K562 (cell line): ENCODE data around the gene THAP8. TPM values are rescaled to one million over a fixed set of nuclear protein-coding genes. Genes with fewer than 3 reads are reported as not detected.

Experiments
- ATAC-seq: fragments of 200-7000 bp; cut with Tn5 transposase; 3 replicates; pipeline ENCODE4 v1.9.1; 2020; ENCODE audit warnings: moderate library complexity
- BruUV-seq: library from RNA; stranded (reverse); fragments of 400-500 nt; replicated peaks from 2 replicates; lab custom pipeline; 2021; lab: Mats Ljungman, UMichigan
- CTCF ChIA-PET: fragments of 300-600 bp; formaldehyde crosslinking; extraction: SDS; loops from one replicate; lab custom pipeline; 2021; ENCODE audit warnings: low intra/inter-chr PET ratio; lab: Yijun Ruan, JAX
- POLR2A ChIA-PET: fragments of 300-600, 350-650 bp; sonication (Branson Sonifier 250); formaldehyde crosslinking; extraction: SDS; loops from one replicate; lab custom pipeline; 2021; ENCODE audit warnings: antibody characterized with exemption, inconsistent platforms; lab: Yijun Ruan, JAX
- DNase-seq, 4 experiments: peaks; one replicate each; pipeline versions ENCODE4 v3.0.0 to v3.0.0-alpha.2; 2011 to 2018; ENCODE audit warnings: low spot score in 3 of 4, mixed read lengths in 3 of 4; ENCODE audit errors: extremely low read depth in 1 of 4
- FAIRE-seq: peaks from 2 replicates; lab custom pipeline; 2011; peaks lifted over from hg19 to GRCh38; lab: Jason Lieb, UNC
- H2AFZ ChIP-seq: 2 replicates; pipeline ENCODE4 v1.6.0; 2011; ENCODE audit warnings: low read depth, low read length, control low read depth, inconsistent platforms
- H3K27ac ChIP-seq: fragments of 200-600 bp; 3 replicates; pipeline ENCODE4 v1.8.0; 2011; ENCODE audit warnings: low read depth, mild to moderate bottlenecking, control low read depth, inconsistent platforms, low read length, moderate library complexity, mixed read lengths; ENCODE audit errors: extremely low read depth
- H3K27me3 ChIP-seq, 2 experiments: fragments of 300-600 bp in 1 of 2; 2 replicates in 1 of 2; 3 replicates in 1 of 2; pipeline versions ENCODE4 v1.6.0 to v1.8.0; 2011; ENCODE audit warnings: inconsistent platforms in 2 of 2, low read length in 2 of 2, mild to moderate bottlenecking in 1 of 2, mixed read lengths in 1 of 2, moderate library complexity in 1 of 2; ENCODE audit not compliant: control insufficient read depth in 2 of 2, insufficient read depth in 2 of 2
- H3K36me3 ChIP-seq: fragments of 300-600 bp; 3 replicates; pipeline ENCODE4 v1.8.0; 2011; ENCODE audit warnings: mild to moderate bottlenecking, low read length, inconsistent platforms; ENCODE audit not compliant: control insufficient read depth, insufficient read depth
- H3K4me1 ChIP-seq, 2 experiments: fragments of 200-600 bp in 1 of 2; replicated peaks in 1 of 2; 2 replicates in 1 of 2; 3 replicates in 1 of 2; pipeline versions ENCODE4 v1.5.1 to v1.8.0; 2011; ENCODE audit warnings: inconsistent platforms in 2 of 2, low read length in 2 of 2, mild to moderate bottlenecking in 1 of 2, mixed read lengths in 1 of 2, moderate library complexity in 1 of 2; ENCODE audit not compliant: control insufficient read depth in 2 of 2, insufficient read depth in 2 of 2
- H3K4me2 ChIP-seq: 2 replicates; pipeline ENCODE4 v1.6.1; 2011; ENCODE audit warnings: low read length, control low read depth, inconsistent platforms, mixed read lengths; ENCODE audit not compliant: insufficient read depth
- H3K4me3 ChIP-seq: fragments of 200-600 bp; sonication (generic), shearing (Covaris generic); 2 replicates; pipeline ENCODE4 v1.5.1; 2016; ENCODE audit warnings: control low read depth, inconsistent platforms
- H3K79me2 ChIP-seq: fragments of 200-600 bp; 3 replicates; pipeline ENCODE4 v1.8.0; 2011; ENCODE audit warnings: low read length, inconsistent platforms; ENCODE audit not compliant: control insufficient read depth, insufficient read depth
- H3K9ac ChIP-seq, 2 experiments: 2 replicates each; pipeline versions ENCODE4 v1.6.0 to v1.6.1; 2011; ENCODE audit warnings: low read depth in 2 of 2, low read length in 2 of 2, control low read depth in 1 of 2, inconsistent platforms in 1 of 2, mild to moderate bottlenecking in 1 of 2, mixed read lengths in 1 of 2; ENCODE audit not compliant: insufficient read depth in 1 of 2
- H3K9me1 ChIP-seq: one replicate; pipeline ENCODE4 v1.6.0; 2011; ENCODE audit warnings: inconsistent platforms, mild to moderate bottlenecking, low read length, moderate library complexity; ENCODE audit not compliant: control insufficient read depth, insufficient read depth
- H3K9me3 ChIP-seq: replicated peaks from 2 replicates; pipeline ENCODE4 v1.5.1; 2011; ENCODE audit warnings: low read depth, low read length, inconsistent platforms; ENCODE audit not compliant: control insufficient read depth, insufficient read depth
- H4K20me1 ChIP-seq: replicated peaks from 2 replicates; pipeline ENCODE4 v1.6.1; 2011; ENCODE audit warnings: low read length, inconsistent platforms, mixed read lengths; ENCODE audit not compliant: control insufficient read depth, insufficient read depth
- CBX8 ChIP-seq: fragments of 200-600 bp; sonication (generic); IDR thresholded peaks from 2 replicates; pipeline ENCODE4 v1.6.1; 2012; ENCODE audit warnings: borderline replicate concordance, mixed run types, low read depth, mild to moderate bottlenecking, moderate library complexity, mixed read lengths, low read length, control low read depth, inconsistent platforms; ENCODE audit not compliant: poor library complexity, severe bottlenecking; ENCODE audit errors: extremely low read depth
- HMGN3 ChIP-seq: IDR thresholded peaks from 2 replicates; pipeline ENCODE4 v1.6.1; 2011; ENCODE audit warnings: borderline replicate concordance, low read depth, mild to moderate bottlenecking, mixed read lengths, low read length; ENCODE audit not compliant: insufficient read length; ENCODE audit errors: extremely low read depth
- NBN ChIP-seq: fragments of 450-650 bp; IDR thresholded peaks from 2 replicates; pipeline ENCODE4 v1.6.1; 2016; ENCODE audit warnings: low read depth, mild to moderate bottlenecking
- RBM34 ChIP-seq: fragments of 200-400 bp; formaldehyde crosslinking; IDR thresholded peaks from 2 replicates; pipeline ENCODE4 v1.6.1; 2018; ENCODE audit warnings: low read length, borderline replicate concordance; ENCODE audit not compliant: insufficient read depth
- RERE ChIP-seq: sonication (generic); formaldehyde crosslinking; IDR thresholded peaks from 2 replicates; pipeline ENCODE4 v1.8.0; 2023; ENCODE audit warnings: missing genetic modification reagents, mild to moderate bottlenecking, borderline replicate concordance
- SMAD4 ChIP-seq: fragments of 250-450 bp; sonication (Bioruptor Pico); conservative IDR thresholded peaks from 2 replicates; pipeline ENCODE4 v1.8.0; 2021; ENCODE audit warnings: inconsistent platforms, mild to moderate bottlenecking, moderate library complexity
- SNIP1 ChIP-seq: fragments of 450-650 bp; IDR thresholded peaks from 2 replicates; pipeline ENCODE4 v1.7.1; 2017; ENCODE audit warnings: low read depth, mild to moderate bottlenecking
- ZKSCAN8 ChIP-seq: fragments of 200-800 bp; sonication (Bioruptor generic); IDR thresholded peaks from 2 replicates; pipeline ENCODE4 v1.6.1; 2016; ENCODE audit warnings: missing genetic modification characterization, missing compliant biosample characterization
- ZNF354B ChIP-seq: fragments of 250-450 bp; sonication (Bioruptor Pico); IDR thresholded peaks from 2 replicates; pipeline ENCODE4 v1.4.0; 2020
- ZNF717 ChIP-seq: fragments of 250-450 bp; sonication (Bioruptor Pico); IDR thresholded peaks from 2 replicates; pipeline ENCODE4 v1.5.0; 2021
- in situ Hi-C: fragments of 300-500 bp; cut with MboI; formaldehyde crosslinking; loops from 4 replicates; pipeline ENCODE4 v1.15.0; 2018; ENCODE audit warnings: inconsistent platforms, mixed read lengths
- intact Hi-C: fragments of 100-400 bp; cut with micrococcal nuclease; formaldehyde crosslinking; loops from 2 replicates; pipeline ENCODE4 v1.14.2; 2022
- polyA plus RNA-seq, 8 experiments: library from polyadenylated mRNA; depleted of rRNA in 4 of 8; stranded (reverse) in 5 of 8; unstranded in 3 of 8; fragments of >200 nt; fragmentation: Nextera tagmentation in 2 of 8; fragmentation: Illumina TruSeq in 1 of 8; extraction: Ambion mirVana in 2 of 8; extraction: Trizol in 1 of 8; gene quantifications; 2 replicates each; pipeline versions ENCODE4 v1.2.1 to v1.2.3, GENCODE V29; 2011 to 2014; ENCODE audit warnings: inconsistent platforms in 1 of 8, missing spikeins in 1 of 8
- total RNA-seq, 7 experiments: library from RNA; depleted of rRNA in 6 of 7; stranded (reverse); fragments of >200 nt in 6 of 7; fragmentation: Illumina TruSeq in 2 of 7; extraction: Trizol in 2 of 7; gene quantifications; 2 replicates each; pipeline versions ENCODE4 v1.2.1 to v1.2.3, GENCODE V29; 2011 to 2021; ENCODE audit warnings: low replicate concordance in 1 of 7
- TF ChIP-seq, protein P1 (sequence below): fragments of 450-650 bp; IDR thresholded peaks from 2 replicates; pipeline ENCODE4 v1.6.1; 2017; ENCODE audit warnings: antibody characterized with exemption

The THAP8 gene
- total and polyA plus RNA-seq, 9 of the 15 experiments (the other 6 are each of a cell fraction or from before 2014, with no cell fraction given): 0.11 to 2.0 (median 0.94) TPM

DNA sequence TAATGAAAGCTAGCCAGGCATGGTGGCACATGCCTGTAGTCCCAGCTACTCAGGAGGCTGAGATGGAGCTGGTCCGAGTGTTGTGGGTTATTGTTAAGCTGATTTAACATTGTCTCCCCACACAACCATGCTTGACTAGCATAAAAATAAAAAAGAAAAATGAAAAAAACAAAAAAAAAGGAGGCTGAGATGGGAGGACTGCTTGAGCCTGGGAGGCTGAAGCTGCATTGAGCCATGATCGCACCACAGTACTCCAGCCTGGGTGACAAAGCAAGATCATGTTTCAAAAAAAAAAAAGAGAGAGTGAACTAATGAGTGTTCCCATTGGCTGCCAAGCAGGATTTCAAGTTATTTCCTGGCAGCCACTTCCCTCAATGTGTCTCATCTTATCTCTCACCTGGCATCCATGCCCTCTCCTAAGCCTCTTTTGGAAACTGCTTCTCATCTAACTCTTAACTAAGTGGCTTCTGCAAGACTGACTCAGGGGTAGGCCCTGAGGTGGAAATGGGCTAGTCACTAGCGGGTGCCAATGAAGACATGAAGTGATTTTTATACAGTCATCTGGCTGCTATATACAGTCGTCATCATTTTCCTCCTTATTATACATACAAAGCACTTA is 4.9 kb downstream of the THAP8 start (continued):
- TF ChIP-seq ZKSCAN8 (CRISPR knock-in tag) (no peak), RERE (CRISPR knock-in tag) (no peak), HMGN3 (no peak)

DNA sequence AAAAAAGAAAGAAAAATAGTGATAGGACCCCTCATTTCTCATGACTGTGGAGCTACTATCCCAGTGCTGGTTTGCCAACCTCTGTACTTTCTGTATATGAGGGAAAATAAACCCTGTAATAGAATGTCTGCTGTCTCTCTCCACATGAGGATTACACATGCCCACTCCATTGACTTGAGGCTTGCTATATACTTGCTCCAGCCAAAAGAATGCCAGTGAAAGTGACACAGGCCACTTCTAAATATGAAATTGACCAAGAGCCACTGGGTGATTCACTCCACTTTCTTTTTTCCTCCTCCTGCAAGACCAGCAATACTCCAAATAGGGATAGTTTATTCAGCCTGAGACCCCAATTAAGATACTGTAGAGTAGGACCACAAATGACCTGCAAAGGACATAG is 6.2 kb downstream of the THAP8 start:
- FAIRE-seq (no peak), DNase-seq (no peak), ATAC-seq (no peak)
- ChIA-PET POLR2A (interaction anchor here (1.4 kb wide), 1 partner anchor 10 kb away, joined by 3 read pairs; no protein-coding TSS in a partner anchor), CTCF (no interaction called here)
- Histone ChIP-seq H3K27ac (no peak overlapping the region), H3K27me3 (no peaks in the 10 kb centered on the region), H3K4me3 (no peak overlapping the region), H3K4me1 (peaks cover 0 to 2% of the 10 kb centered on the region in 2 experiments; a peak in 2 of 5 replicates), H3K9me3 (no peaks in the 10 kb centered on the region), H3K9ac (no peak overlapping the region), H3K36me3 (0 out of 3 replicates have a peak, but pooled peaks cover 5% of the 10 kb centered on the region), H3K9me1 (no peaks in the 10 kb centered on the region), H3K79me2 (no peaks in the 10 kb centered on the region), H2AFZ (no peak overlapping the region), H4K20me1 (no peaks in the 10 kb centered on the region), H3K4me2 (no peak overlapping the region)
- in situ Hi-C loops: no loop called here
- intact Hi-C loops: no loop called here
- no TSS peak for BruUV-seq
- TF ChIP-seq SMAD4 (CRISPR knock-in tag) (no peak), CBX8 (no peak), NBN (no peak), SNIP1 (no peak), RBM34 (no peak), ZNF717 (no peak), ZNF354B (CRISPR knock-in tag) (no peak)
- TF ChIP-seq, protein P1, sequence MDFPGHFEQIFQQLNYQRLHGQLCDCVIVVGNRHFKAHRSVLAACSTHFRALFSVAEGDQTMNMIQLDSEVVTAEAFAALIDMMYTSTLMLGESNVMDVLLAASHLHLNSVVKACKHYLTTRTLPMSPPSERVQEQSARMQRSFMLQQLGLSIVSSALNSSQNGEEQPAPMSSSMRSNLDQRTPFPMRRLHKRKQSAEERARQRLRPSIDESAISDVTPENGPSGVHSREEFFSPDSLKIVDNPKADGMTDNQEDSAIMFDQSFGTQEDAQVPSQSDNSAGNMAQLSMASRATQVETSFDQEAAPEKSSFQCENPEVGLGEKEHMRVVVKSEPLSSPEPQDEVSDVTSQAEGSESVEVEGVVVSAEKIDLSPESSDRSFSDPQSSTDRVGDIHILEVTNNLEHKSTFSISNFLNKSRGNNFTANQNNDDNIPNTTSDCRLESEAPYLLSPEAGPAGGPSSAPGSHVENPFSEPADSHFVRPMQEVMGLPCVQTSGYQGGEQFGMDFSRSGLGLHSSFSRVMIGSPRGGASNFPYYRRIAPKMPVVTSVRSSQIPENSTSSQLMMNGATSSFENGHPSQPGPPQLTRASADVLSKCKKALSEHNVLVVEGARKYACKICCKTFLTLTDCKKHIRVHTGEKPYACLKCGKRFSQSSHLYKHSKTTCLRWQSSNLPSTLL: no peak
